Chondrocyte (in vitro differentiated cells): Measurements from ENCODE around the gene CALHM5. TPM values are rescaled to one million over a fixed set of nuclear protein-coding genes. Genes with fewer than 3 reads are reported as not detected.

Experiments
- DNase-seq: peaks from one replicate; pipeline ENCODE4 v3.0.0; 2021; ENCODE audit warnings: mixed read lengths, low spot score
- H3K27ac Mint-ChIP-seq: one replicate; pipeline ENCODE4 v1.8.0; 2021; ENCODE audit warnings: mild to moderate bottlenecking, moderate library complexity, mixed read lengths; ENCODE audit not compliant: unreplicated experiment
- H3K27me3 Mint-ChIP-seq: 2 replicates; pipeline ENCODE4 v1.8.0; 2021; ENCODE audit warnings: low read depth, mixed read lengths
- H3K36me3 Mint-ChIP-seq: 2 replicates; pipeline ENCODE4 v1.8.0; 2021; ENCODE audit warnings: low read depth, mixed read lengths
- H3K4me1 Mint-ChIP-seq: 2 replicates; pipeline ENCODE4 v1.8.0; 2021; ENCODE audit warnings: low read depth, mild to moderate bottlenecking, mixed read lengths
- H3K4me3 Mint-ChIP-seq: one replicate; pipeline ENCODE4 v1.8.0; 2021; ENCODE audit warnings: mild to moderate bottlenecking, moderate library complexity, mixed read lengths; ENCODE audit not compliant: unreplicated experiment
- H3K9me3 Mint-ChIP-seq: 2 replicates; pipeline ENCODE4 v1.8.0; 2021; ENCODE audit warnings: low read depth, mixed read lengths
- long read RNA-seq: library from polyadenylated mRNA; stranded (forward); transcript quantifications from one replicate; pipeline ENCODE4 v2.0.0, GENCODE V29; 2021
- total RNA-seq: library from RNA; stranded (reverse); gene quantifications from 3 replicates; pipeline ENCODE4 v1.2.1, GENCODE V29; 2021
- TF ChIP-seq, protein P1 (sequence below): fragments of 200-600 bp; sonication (generic); IDR thresholded peaks from 2 replicates; pipeline ENCODE4 v1.5.0; 2021; ENCODE audit warnings: antibody characterized with exemption, mild to moderate bottlenecking, moderate library complexity

Gene CALHM5, protein sequence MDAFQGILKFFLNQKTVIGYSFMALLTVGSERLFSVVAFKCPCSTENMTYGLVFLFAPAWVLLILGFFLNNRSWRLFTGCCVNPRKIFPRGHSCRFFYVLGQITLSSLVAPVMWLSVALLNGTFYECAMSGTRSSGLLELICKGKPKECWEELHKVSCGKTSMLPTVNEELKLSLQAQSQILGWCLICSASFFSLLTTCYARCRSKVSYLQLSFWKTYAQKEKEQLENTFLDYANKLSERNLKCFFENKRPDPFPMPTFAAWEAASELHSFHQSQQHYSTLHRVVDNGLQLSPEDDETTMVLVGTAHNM
- total RNA-seq = 9.7 to 10.8 TPM (median 10.4 TPM) in 3 replicates
- long read RNA-seq, full-length matches to known transcripts = 70 of 75 reads
- long read RNA-seq, partial matches to known transcripts = 0 of 75 reads
- long read RNA-seq, other reads (novel, unspliced or antisense) = 5 of 75 reads

DNA sequence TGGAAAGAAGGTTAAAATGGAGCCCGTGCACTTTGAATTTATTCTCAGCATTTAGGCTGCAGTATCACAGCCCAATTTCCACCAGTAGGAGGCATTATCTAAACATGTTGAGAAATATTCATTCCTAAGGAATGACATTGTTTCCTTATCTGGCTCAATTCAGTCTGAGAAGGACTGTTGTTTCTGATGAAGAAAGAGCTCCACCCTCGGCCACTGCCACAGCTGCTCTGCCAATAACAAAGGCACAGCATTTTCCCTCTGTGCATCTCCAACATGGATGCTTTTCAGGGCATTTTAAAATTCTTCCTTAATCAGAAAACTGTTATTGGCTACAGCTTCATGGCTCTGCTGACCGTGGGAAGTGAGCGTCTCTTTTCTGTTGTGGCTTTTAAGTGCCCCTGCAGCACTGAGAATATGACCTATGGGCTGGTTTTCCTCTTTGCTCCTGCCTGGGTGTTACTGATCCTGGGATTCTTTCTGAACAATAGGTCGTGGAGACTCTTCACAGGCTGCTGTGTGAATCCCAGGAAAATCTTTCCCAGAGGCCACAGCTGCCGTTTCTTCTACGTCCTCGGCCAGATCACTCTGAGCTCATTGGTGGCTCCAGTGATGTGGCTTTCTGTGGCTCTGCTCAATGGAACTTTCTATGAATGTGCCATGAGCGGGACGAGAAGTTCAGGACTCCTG lies at the start of gene CALHM5:
CALHM5 (plus strand) TSS at position 216 of the 687 bp plus-strand sequence; CDS start at position 274, 58 bp downstream.
- peak within 1 kb of the TSS; percentile 99 for H3K27ac Mint-ChIP-seq
- TF ChIP-seq, protein P1, sequence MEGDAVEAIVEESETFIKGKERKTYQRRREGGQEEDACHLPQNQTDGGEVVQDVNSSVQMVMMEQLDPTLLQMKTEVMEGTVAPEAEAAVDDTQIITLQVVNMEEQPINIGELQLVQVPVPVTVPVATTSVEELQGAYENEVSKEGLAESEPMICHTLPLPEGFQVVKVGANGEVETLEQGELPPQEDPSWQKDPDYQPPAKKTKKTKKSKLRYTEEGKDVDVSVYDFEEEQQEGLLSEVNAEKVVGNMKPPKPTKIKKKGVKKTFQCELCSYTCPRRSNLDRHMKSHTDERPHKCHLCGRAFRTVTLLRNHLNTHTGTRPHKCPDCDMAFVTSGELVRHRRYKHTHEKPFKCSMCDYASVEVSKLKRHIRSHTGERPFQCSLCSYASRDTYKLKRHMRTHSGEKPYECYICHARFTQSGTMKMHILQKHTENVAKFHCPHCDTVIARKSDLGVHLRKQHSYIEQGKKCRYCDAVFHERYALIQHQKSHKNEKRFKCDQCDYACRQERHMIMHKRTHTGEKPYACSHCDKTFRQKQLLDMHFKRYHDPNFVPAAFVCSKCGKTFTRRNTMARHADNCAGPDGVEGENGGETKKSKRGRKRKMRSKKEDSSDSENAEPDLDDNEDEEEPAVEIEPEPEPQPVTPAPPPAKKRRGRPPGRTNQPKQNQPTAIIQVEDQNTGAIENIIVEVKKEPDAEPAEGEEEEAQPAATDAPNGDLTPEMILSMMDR = peak; percentile 88
- peaks cover 9% of the 10 kb centered on the region for H3K36me3 Mint-ChIP-seq
- H3K4me1 Mint-ChIP-seq = peaks cover 35% of the 10 kb centered on the region
- peaks cover 15% of the 10 kb centered on the region for H3K9me3 Mint-ChIP-seq
- DNase-seq = no peak
- H3K4me3 Mint-ChIP-seq = peak within 1 kb of the TSS; percentile 87
- no peaks in the 10 kb centered on the region for H3K27me3 Mint-ChIP-seq

DNA sequence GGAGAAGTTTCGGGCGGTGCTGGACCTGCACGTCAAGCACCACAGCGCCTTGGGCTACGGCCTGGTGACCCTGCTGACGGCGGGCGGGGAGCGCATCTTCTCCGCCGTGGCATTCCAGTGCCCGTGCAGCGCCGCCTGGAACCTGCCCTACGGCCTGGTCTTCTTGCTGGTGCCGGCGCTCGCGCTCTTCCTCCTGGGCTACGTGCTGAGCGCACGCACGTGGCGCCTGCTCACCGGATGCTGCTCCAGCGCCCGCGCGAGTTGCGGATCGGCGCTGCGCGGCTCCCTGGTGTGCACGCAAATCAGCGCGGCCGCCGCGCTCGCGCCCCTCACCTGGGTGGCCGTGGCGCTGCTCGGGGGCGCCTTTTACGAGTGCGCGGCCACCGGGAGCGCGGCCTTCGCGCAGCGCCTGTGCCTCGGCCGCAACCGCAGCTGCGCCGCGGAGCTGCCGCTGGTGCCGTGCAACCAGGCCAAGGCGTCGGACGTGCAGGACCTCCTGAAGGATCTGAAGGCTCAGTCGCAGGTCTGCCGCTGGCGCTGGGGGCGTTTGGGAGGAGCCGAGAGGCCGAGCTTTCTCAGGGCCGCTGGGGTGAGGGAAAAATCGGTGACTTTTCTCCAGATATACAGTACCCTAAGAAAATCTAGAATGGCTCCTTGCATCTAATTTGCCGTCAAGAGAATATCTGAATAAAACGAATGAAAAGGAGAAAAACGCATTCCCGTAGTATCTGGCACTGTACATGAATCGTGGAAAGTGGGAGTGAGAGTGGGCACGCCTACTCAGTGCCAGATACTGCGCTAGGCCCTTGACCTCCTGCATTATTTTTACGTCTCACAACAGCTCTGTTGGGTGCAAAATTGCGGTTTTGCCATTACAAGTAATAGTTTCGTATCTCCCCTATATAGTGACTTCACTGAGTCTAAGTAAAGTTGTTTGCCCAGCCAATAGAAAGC lies 49.2 kb upstream of the CALHM5 start:
- H3K27ac Mint-ChIP-seq = no peak overlapping the region

DNA sequence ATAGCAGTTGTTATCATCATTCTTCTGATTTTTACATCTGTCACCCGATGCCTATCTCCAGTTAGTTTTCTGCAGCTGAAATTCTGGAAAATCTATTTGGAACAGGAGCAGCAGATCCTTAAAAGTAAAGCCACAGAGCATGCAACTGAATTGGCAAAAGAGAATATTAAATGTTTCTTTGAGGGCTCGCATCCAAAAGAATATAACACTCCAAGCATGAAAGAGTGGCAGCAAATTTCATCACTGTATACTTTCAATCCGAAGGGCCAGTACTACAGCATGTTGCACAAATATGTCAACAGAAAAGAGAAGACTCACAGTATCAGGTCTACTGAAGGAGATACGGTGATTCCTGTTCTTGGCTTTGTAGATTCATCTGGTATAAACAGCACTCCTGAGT lies 48.1 kb upstream of the CALHM5 start:
- Mint-ChIP-seq H3K4me3 (no peak overlapping the region), H3K4me1 (peaks cover 13% of the 10 kb centered on the region), H3K36me3 (no peaks in the 10 kb centered on the region), H3K27ac (no peak overlapping the region), H3K9me3 (no peaks in the 10 kb centered on the region), H3K27me3 (no peaks in the 10 kb centered on the region)
- DNase-seq = no peak
- TF ChIP-seq, protein P1 = no peak

More for the DNA sequence above, 49.2 kb upstream of the CALHM5 start:
- no peaks in the 10 kb centered on the region for H3K27me3 Mint-ChIP-seq
- DNase-seq = no peak
- H3K4me3 Mint-ChIP-seq = peak overlapping the region; percentile 61
- H3K9me3 Mint-ChIP-seq = no peaks in the 10 kb centered on the region
- no peaks in the 10 kb centered on the region for H3K36me3 Mint-ChIP-seq
- H3K4me1 Mint-ChIP-seq = peaks cover 13% of the 10 kb centered on the region
- TF ChIP-seq, protein P1 = peak; percentile 23

DNA sequence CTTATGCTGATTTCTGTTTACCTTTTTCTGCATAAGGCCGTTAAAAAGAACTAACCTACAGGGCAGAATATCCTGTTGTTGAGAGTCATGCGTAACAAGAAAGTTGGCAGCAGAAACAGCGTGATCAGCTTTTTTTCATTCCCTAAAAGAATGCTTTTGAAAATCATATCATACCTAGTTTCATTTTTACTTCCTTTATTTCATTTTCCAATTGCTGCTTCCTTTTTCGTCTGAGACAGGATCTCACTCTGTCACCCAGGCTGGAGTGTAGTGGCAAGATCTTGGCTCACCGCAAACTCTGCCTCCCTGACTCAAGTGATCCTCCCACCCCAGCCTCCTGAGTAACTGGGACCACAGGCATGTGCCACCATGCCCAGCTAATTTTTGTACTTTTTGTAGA lies 46.2 kb upstream of the CALHM5 start:
- H3K9me3 Mint-ChIP-seq = peaks cover 4% of the 10 kb centered on the region
- peaks cover 13% of the 10 kb centered on the region for H3K4me1 Mint-ChIP-seq
- no peak overlapping the region for H3K4me3 Mint-ChIP-seq
- no peak for DNase-seq
- H3K27ac Mint-ChIP-seq = no peak overlapping the region
- no peaks in the 10 kb centered on the region for H3K27me3 Mint-ChIP-seq
- TF ChIP-seq, protein P1 = no peak
- no peaks in the 10 kb centered on the region for H3K36me3 Mint-ChIP-seq
